Right ventricle myocardium superior (tissue), 1 donor: ENCODE results near the gene KRTAP13-2. TPM values are rescaled to one million over a fixed set of nuclear protein-coding genes. Genes with fewer than 3 reads are reported as not detected.

ENCODE experiments used
- ATAC-seq: fragments of 200-7000 bp; cut with Tn5 transposase; one replicate; pipeline ENCODE4 v1.9.1; 2020; ENCODE audit warnings: mild to moderate bottlenecking; ENCODE audit not compliant: poor library complexity
- DNase-seq: peaks from one replicate; pipeline ENCODE4 v3.0.0-alpha.2; 2020
- intact Hi-C: fragments of 100-400 bp; cut with DNase I; formaldehyde crosslinking; loops from one replicate; pipeline ENCODE4 v1.11.2; 2022
- microRNA-seq: library from miRNA; unstranded; fragments of <30 nt; microRNA quantifications from one replicate; pipeline ENCODE4 v1.2.0, GENCODE V29; 2020
- total RNA-seq: library from RNA; stranded (reverse); fragmentation: NEBNext Ultra II Directional; extraction: Animal tissue kit (Norgen Biotek cat#: 25700); gene quantifications from one replicate; pipeline ENCODE4 v1.2.1, GENCODE V29; 2021
- donor health status: DM: no; HTN: yes; CAD: no; lungs with severe emphysema.

KRTAP13-2 gene
- total RNA-seq, 1 donor from 2014 or later, result not detected

- DNase-seq (no peak), ATAC-seq (no peak)
- intact Hi-C loops, result no loop called here
Measured at GRCh38 chr21:30332681-30333080, 39.4 kb downstream of the KRTAP13-2 start.

DNA sequence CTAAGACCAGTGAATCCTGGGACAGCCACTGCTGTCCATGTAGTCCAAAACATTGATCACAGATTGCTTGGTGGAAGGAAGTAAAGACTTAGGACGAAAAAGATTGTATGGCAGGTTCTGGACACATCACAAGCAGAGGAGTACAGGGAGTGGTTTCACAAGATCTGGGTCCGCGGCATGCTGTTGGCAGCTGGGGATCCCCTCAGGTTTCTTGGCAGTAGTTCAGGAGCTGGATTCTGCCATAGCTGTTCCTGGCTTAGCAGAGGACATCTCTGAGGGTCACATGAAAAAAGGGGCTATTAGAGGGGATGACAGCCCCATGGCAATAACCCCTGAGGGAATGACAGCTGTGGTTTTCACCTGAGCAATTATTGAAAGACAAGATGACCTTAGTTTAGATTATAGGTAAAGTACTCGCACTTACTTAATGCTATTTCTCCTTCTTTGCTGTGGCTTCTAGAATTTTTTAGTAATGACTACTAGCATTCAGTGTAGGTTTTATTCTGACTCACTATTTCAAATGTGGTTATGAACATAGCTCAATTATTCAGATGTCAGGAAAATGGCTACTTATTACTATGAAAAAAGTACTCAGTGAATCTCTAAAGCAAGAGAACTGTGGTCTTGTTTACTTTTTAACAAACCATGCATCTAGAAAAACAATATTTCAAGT, 42.7 kb downstream of the KRTAP13-2 start:
- intact Hi-C loops, result no loop called here
- no peak for ATAC-seq

GRCh38 chr21:30326390-30326789, 45.7 kb downstream of the KRTAP13-2 start:
- DNase-seq (no peak), ATAC-seq (no peak)
- intact Hi-C loops, result no loop called here

More for the DNA sequence above, 42.7 kb downstream of the KRTAP13-2 start:
- DNase-seq, result no peak

Small RNA genes within 50 kb of the gene (microRNA-seq; reads per million reads assigned to microRNA genes)
- gene MIR4327, result not detected

Other genes with a start within 250 kb of the KRTAP13-2 start
- gene CLDN17, start 205.5 kb downstream of the KRTAP13-2 start, total RNA-seq, result not detected
- not detected for gene CLDN8, start 156.2 kb downstream of the KRTAP13-2 start, total RNA-seq
- not detected for gene KRTAP24-1, start 89.3 kb downstream of the KRTAP13-2 start, total RNA-seq
- not detected for gene KRTAP25-1, start 82.8 kb downstream of the KRTAP13-2 start, total RNA-seq
- gene KRTAP26-1, start 52.0 kb downstream of the KRTAP13-2 start, total RNA-seq, result not detected
- gene KRTAP27-1, start 34.6 kb downstream of the KRTAP13-2 start, total RNA-seq, result not detected
- gene KRTAP23-1, start 23.7 kb downstream of the KRTAP13-2 start, total RNA-seq, result not detected
- not detected for gene KRTAP13-1, start 23.8 kb upstream of the KRTAP13-2 start, total RNA-seq
- not detected for gene KRTAP13-3, start 53.7 kb upstream of the KRTAP13-2 start, total RNA-seq
- not detected for gene KRTAP13-4, start 57.9 kb upstream of the KRTAP13-2 start, total RNA-seq
- not detected for gene KRTAP15-1, start 68.0 kb upstream of the KRTAP13-2 start, total RNA-seq
- gene KRTAP19-1, start 108.1 kb upstream of the KRTAP13-2 start, total RNA-seq, result not detected
- not detected for gene KRTAP19-2, start 115.2 kb upstream of the KRTAP13-2 start, total RNA-seq
- not detected for gene KRTAP19-3, start 119.7 kb upstream of the KRTAP13-2 start, total RNA-seq
- not detected for gene KRTAP19-4, start 124.9 kb upstream of the KRTAP13-2 start, total RNA-seq
- gene KRTAP19-5, start 129.9 kb upstream of the KRTAP13-2 start, total RNA-seq, result not detected
- gene KRTAP19-6, start 169.6 kb upstream of the KRTAP13-2 start, total RNA-seq, result not detected
- gene KRTAP19-7, start 189.0 kb upstream of the KRTAP13-2 start, total RNA-seq, result not detected
- gene KRTAP22-2, start 218.1 kb upstream of the KRTAP13-2 start, total RNA-seq, result not detected
- not detected for gene KRTAP6-3, start 220.2 kb upstream of the KRTAP13-2 start, total RNA-seq
- not detected for gene KRTAP6-2, start 226.6 kb upstream of the KRTAP13-2 start, total RNA-seq
- not detected for gene KRTAP22-1, start 228.8 kb upstream of the KRTAP13-2 start, total RNA-seq
- gene KRTAP6-1, start 241.7 kb upstream of the KRTAP13-2 start, total RNA-seq, result not detected
- not detected for gene KRTAP20-1, start 244.2 kb upstream of the KRTAP13-2 start, total RNA-seq
- not detected for gene KRTAP20-4, start 248.4 kb upstream of the KRTAP13-2 start, total RNA-seq